Lung (tissue), 16 donors: Measurements from ENCODE around the gene GMEB2. TPM values are rescaled to one million over a fixed set of nuclear protein-coding genes. Genes with fewer than 3 reads are reported as not detected.
A peak's percentile ranks its signal among the peaks of the same experiment; 100 is the strongest.

Experiments
- ATAC-seq: fragments of 200-7000 bp; cut with Tn5 transposase; one replicate; pipeline ENCODE4 v1.9.1; 2020; ENCODE audit warnings: moderate number of reproducible peaks; ENCODE audit not compliant: insufficient read depth, low FRiP score
- DNase-seq, 3 donors: peaks; one replicate each; pipeline ENCODE4 v3.0.0-alpha.2; 2013 to 2017
- H3K27ac ChIP-seq, 2 donors: one replicate each; pipeline ENCODE4 v1.5.1; 2013; ENCODE audit warnings: mild to moderate bottlenecking in 2 of 2, moderate library complexity in 2 of 2, control low read depth in 1 of 2, inconsistent platforms in 1 of 2, low read depth in 1 of 2, low read length in 1 of 2
- H3K27me3 ChIP-seq, 3 donors: one replicate each; pipeline ENCODE4 v1.5.1; 2013; ENCODE audit warnings: low read length in 2 of 3; ENCODE audit not compliant: control insufficient read depth in 3 of 3, insufficient read depth in 3 of 3
- H3K36me3 ChIP-seq, 4 donors: one replicate each; pipeline ENCODE4 v1.5.1; 2013; ENCODE audit warnings: low read length in 4 of 4, mild to moderate bottlenecking in 1 of 4, moderate library complexity in 1 of 4; ENCODE audit not compliant: control insufficient read depth in 4 of 4, insufficient read depth in 4 of 4
- H3K4me1 ChIP-seq, 5 donors: one replicate each; pipeline ENCODE4 v1.5.1; 2013; ENCODE audit warnings: low read length in 5 of 5, mild to moderate bottlenecking in 2 of 5, moderate library complexity in 1 of 5; ENCODE audit not compliant: control insufficient read depth in 5 of 5, insufficient read depth in 5 of 5
- H3K4me3 ChIP-seq: one replicate; pipeline ENCODE4 v1.5.1; 2013; ENCODE audit warnings: mild to moderate bottlenecking, control low read depth, moderate library complexity
- H3K9ac ChIP-seq, 2 donors: one replicate each; pipeline ENCODE4 v1.5.1; 2013; ENCODE audit warnings: low read length in 2 of 2, control low read depth in 1 of 2; ENCODE audit not compliant: insufficient read depth in 1 of 2
- H3K9me3 ChIP-seq, 4 donors: one replicate each; pipeline ENCODE4 v1.5.1; 2013; ENCODE audit warnings: low read length in 3 of 4, mild to moderate bottlenecking in 1 of 4, moderate library complexity in 1 of 4; ENCODE audit not compliant: control insufficient read depth in 4 of 4, insufficient read depth in 3 of 4
- WGBS, 2 donors: extraction: QIAGEN DNeasy Blood & Tissue Kit; methylation state at CpG; one replicate each; pipeline ENCODE4 v1.1.7; 2013; 5-methylcytosine and 5-hydroxymethylcytosine counted together
- long read RNA-seq, 5 donors: transcript quantifications; one replicate each; lab custom pipeline, GENCODE V29; 2026
- polyA plus RNA-seq, 2 donors: library from polyadenylated mRNA; stranded (reverse); fragments of 200-250 nt; gene quantifications; one replicate each; pipeline ENCODE4 v1.2.1, GENCODE V29; 2013
- total RNA-seq, 2 donors: library from RNA; depleted of rRNA in 1 of 2; stranded (reverse); fragments of >200 nt in 1 of 2; gene quantifications; one replicate each; pipeline ENCODE4 v1.2.1, GENCODE V29; 2014 to 2021
- TF ChIP-seq, protein P1 (sequence below): IDR thresholded peaks from 2 replicates; pipeline ENCODE4 v1.5.1; 2012; ENCODE audit warnings: mild to moderate bottlenecking; ENCODE audit errors: control extremely low read depth, extremely low read depth
- donor health status: control.
- donor health status: control.
- donor health status: Bipolar disorder and iron deficiency.
- donor health status: healthy.
- donor health status: DM: yes; HTN: yes; CAD: no.

Gene GMEB2, protein sequence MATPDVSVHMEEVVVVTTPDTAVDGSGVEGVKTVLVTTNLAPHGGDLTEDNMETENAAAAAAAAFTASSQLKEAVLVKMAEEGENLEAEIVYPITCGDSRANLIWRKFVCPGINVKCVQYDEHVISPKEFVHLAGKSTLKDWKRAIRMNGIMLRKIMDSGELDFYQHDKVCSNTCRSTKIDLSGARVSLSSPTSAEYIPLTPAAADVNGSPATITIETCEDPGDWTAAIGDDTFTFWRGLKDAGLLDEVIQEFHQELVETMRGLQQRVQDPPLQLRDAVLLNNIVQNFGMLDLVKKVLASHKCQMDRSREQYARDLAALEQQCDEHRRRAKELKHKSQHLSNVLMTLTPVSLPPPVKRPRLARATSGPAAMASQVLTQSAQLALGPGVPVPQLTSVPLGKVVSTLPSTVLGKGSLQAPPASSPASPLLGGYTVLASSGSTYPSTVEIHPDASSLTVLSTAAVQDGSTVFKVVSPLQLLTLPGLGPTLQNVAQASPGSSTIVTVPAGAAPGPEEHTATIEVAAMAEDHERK
- total RNA-seq (10 to 100 TPM in 1 of 2 donors, 1 to 10 TPM in 1; 7.6 to 12.9 TPM), polyA plus RNA-seq (10 to 100 TPM in 1 of 2 donors, 1 to 10 TPM in 1; 9.0 to 11.6 TPM)
- long read RNA-seq, donor 1, full-length matches to known transcripts: 5 of 5 reads
- long read RNA-seq, donor 1, partial matches to known transcripts: 0 of 5 reads
- long read RNA-seq, donor 1, other reads (novel, unspliced or antisense): 0 of 5 reads
- long read RNA-seq, donor 2, full-length matches to known transcripts: 1 of 8 reads
- long read RNA-seq, donor 2, partial matches to known transcripts: 7 of 8 reads
- long read RNA-seq, donor 2, other reads (novel, unspliced or antisense): 0 of 8 reads
- long read RNA-seq, donor 3, full-length matches to known transcripts: 1 of 1 reads
- long read RNA-seq, donor 3, partial matches to known transcripts: 0 of 1 reads
- long read RNA-seq, donor 3, other reads (novel, unspliced or antisense): 0 of 1 reads
- long read RNA-seq, donor 4, full-length matches to known transcripts: 2 of 2 reads
- long read RNA-seq, donor 4, partial matches to known transcripts: 0 of 2 reads
- long read RNA-seq, donor 4, other reads (novel, unspliced or antisense): 0 of 2 reads
- long read RNA-seq, donor 5, full-length matches to known transcripts: 6 of 6 reads
- long read RNA-seq, donor 5, partial matches to known transcripts: 0 of 6 reads
- long read RNA-seq, donor 5, other reads (novel, unspliced or antisense): 0 of 6 reads

DNA sequence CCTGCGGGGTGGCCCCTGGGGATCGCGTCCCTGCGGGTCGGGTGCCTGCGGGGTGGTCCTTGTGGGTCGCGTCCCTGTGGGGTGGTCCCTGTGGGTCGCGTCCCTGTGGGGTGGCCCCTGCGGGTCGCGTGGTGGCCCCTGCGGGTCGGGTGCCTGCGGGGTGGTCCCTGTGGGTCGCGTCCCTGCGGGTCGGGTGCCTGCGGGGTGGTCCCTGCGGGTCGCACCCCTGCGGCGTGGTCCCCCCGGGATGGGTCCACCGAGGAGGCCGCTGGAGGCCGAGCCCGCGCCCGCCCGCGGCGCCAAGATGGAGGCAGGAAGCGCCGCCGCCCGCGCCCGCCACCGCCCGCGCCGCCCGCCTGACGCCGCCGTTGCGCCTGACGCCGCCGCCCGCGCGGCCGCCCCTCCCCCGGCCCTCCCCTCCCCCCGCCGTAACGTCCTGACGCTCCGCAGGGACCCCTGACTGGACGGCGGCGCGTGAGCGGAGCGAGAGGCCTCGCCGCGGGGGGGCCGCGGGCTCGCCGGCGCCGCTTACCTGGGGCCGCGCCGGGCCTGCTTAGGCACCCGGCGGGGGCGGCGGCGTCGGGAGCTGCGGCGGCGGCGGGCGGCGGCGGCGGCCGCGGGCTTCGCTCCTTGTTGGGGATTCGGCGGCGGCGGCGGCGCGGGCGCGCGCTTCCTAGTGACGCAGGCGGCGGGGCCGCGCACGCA lies at the start of gene GMEB2:
Gene GMEB2 (minus strand): TSS at position 678 of the 705 bp plus-strand sequence. CDS start 7,704 bp downstream, outside the sequence.
- ATAC-seq (peak; percentile 43), DNase-seq (peak; percentile 84 to 91 (median 91))
- Histone ChIP-seq H3K9me3 (no peaks in the 10 kb centered on the region), H3K27me3 (no peaks in the 10 kb centered on the region), H3K36me3 (no peaks in the 10 kb centered on the region), H3K4me1 (peaks cover 0 to 18% (median 2%) of the 10 kb centered on the region in 5 donors), H3K4me3 (peak within 1 kb of the TSS; percentile 97), H3K9ac (peak within 1 kb of the TSS; percentile 71 to 91), H3K27ac (peak within 1 kb of the TSS; percentile 99 to 100)
- WGBS, 2 donors: 0 to 1% methylated on average over 52 to 112 of the region's 114 CpGs
- TF ChIP-seq, protein P1, sequence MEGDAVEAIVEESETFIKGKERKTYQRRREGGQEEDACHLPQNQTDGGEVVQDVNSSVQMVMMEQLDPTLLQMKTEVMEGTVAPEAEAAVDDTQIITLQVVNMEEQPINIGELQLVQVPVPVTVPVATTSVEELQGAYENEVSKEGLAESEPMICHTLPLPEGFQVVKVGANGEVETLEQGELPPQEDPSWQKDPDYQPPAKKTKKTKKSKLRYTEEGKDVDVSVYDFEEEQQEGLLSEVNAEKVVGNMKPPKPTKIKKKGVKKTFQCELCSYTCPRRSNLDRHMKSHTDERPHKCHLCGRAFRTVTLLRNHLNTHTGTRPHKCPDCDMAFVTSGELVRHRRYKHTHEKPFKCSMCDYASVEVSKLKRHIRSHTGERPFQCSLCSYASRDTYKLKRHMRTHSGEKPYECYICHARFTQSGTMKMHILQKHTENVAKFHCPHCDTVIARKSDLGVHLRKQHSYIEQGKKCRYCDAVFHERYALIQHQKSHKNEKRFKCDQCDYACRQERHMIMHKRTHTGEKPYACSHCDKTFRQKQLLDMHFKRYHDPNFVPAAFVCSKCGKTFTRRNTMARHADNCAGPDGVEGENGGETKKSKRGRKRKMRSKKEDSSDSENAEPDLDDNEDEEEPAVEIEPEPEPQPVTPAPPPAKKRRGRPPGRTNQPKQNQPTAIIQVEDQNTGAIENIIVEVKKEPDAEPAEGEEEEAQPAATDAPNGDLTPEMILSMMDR: no peak

DNA sequence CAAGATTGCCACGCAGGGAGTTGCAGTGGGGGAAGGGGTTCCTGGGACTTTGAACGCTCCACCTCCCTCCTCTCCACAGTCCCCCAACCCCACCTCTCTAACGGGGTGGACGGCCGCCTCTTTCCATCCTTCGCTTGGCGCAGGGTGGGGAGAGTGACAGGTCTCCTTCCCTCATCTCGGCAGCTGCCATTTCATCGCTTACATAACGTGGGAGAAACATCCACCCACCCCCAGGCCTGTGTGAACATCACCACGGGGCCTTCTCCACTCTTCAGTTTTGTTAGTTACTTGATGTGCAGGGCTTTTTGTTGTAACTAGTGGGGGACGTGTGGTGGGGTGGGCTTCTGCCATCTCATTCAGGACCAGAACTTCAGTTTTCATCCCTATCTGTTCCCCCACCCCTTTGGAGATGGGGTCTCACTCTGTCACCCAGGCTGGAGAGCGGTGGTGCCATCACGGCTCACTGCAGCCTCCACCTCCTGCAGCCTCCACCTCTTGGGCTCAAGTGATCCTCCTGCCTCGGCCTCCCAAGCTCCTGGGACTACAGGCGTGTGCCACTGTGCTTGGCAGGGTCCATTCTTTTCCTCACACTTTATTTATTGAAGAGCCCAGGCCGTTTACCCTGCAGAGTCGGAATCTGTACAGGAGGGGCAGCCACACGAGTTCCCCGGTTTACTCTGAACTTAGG lies 48.9 kb upstream of the GMEB2 start:
- 93 to 95% methylated on average over 20 of the region's 20 CpGs for WGBS, 2 donors
- TF ChIP-seq, protein P1: no peak
- Histone ChIP-seq H3K4me3 (no peak overlapping the region), H3K27me3 (no peaks in the 10 kb centered on the region), H3K9ac (no peak overlapping the region), H3K9me3 (no peaks in the 10 kb centered on the region), H3K27ac (no peak overlapping the region), H3K36me3 (peaks cover 6 to 51% (median 18%) of the 10 kb centered on the region in 4 donors), H3K4me1 (no peaks in the 10 kb centered on the region)
- DNase-seq (no peak), ATAC-seq (no peak)

DNA sequence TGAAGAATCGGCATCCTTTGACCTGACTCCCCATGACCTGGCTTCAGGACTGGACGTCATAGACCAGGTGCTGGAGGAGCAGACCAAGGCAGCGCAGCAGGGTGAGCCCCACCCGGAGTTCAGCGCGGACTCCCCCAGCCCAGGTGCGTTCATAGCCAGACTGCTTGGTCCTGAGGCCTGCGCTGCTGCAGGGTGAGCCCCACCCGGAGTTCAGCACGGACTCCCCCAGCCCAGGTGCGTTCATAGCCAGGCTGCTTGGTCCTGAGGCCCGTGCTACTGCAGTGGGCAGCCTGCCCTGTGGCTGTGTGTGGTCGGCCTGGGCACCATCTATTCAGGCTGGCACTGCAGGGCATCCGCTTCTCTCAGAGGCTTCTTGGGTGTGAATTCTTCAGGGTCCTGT lies 47.0 kb upstream of the GMEB2 start:
- no peaks in the 10 kb centered on the region for H3K4me1 ChIP-seq
- H3K36me3 ChIP-seq: peaks cover 6 to 41% (median 19%) of the 10 kb centered on the region in 4 donors
- ATAC-seq: peak; percentile 11
- DNase-seq: no peak
- no peak overlapping the region for H3K9ac ChIP-seq
- TF ChIP-seq, protein P1: no peak
- H3K9me3 ChIP-seq: no peaks in the 10 kb centered on the region
- H3K27ac ChIP-seq: no peak overlapping the region
- no peaks in the 10 kb centered on the region for H3K27me3 ChIP-seq
- H3K4me3 ChIP-seq: no peak overlapping the region
- 90 to 97% methylated on average over 14 of the region's 14 CpGs for whole genome bisulfite sequencing, 2 donors
